Stimulated activated CD8-positive, alpha-beta memory T cell treated with anti-CD3 and anti-CD28 coated beads, Interleukin-4, amount 100 ng/mL, for 4 hours (primary cell): ENCODE data around the gene THAP6.
"Not testable (repeated sequence)": the region's sequence is repeated elsewhere in the genome, so short reads cannot be mapped to it uniquely, and the experiment has no call there.

Experiments used
- DNase-seq, 2 donors: peaks; one replicate each; pipeline ENCODE4 v3.0.0-alpha.2; 2020; ENCODE audit warnings: low read depth in 2 of 2, low spot score in 1 of 2

The THAP6 gene, protein sequence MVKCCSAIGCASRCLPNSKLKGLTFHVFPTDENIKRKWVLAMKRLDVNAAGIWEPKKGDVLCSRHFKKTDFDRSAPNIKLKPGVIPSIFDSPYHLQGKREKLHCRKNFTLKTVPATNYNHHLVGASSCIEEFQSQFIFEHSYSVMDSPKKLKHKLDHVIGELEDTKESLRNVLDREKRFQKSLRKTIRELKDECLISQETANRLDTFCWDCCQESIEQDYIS

DNA sequence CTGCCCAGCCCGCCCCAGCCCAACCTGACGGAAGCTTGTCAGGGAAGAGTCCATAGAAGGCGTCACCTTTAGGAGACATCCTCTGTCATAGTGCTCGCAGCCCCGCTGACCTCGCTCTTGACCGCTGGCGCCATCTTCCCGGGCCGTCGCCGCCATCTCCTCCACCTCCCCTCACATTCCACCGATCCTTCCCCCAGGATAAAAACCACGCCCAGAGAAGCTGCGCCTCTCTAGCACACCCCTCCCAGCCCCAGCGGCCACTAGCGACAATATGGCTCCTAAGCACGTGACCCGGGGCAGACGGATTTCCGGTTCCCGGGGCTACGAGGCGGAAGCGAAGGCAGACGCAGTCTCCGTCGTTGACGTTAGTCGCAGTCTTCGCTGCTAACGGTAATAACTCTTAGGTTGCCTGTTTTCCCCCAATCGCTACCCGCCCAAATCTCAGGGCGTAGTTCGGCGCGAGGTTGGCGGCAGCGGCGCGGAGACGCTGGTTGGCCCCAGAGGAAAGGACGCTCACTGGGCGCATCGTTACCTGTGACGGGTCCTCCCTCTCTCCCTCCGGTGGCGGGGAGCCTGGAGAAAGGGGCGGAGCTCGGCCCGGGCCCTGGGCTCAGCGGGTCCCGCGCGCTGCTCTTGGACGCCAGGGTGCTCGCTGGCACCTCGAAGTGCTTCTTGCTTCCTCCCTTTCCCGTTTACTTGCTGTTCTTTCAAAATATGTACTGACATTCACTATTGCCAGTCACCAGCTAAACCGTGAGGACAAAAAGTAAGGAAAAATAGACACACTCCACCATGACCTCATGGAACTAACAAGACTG lies at the start of gene THAP6, which contains the start of gene RCHY1:
Gene THAP6 (plus strand): TSS at position 343 of the 818 bp plus-strand sequence. CDS start 980 bp downstream, outside the sequence.
Gene RCHY1 (minus strand): TSS at position 273 of the 818 bp plus-strand sequence. CDS start 117 bp downstream, at position 156.
- peak; percentile 82 to 83 for DNase-seq

DNA sequence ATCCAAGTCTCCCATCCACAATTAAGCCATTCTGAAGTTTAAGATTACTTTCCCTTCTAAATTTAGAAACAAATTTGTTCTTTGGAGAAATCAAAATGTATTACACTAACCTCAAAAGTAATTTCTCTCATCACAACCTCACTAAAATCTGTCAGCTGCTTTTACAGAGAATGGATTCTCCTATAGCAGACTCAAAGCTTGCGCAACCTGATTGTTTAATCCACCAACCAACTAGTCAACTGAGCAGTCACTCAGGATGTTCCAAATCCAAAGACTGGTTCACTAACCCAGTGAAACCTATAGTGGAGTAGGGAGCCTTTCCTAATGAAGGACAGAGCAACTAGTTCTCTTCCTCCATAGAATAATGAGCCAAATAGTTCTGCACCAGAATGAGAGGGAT lies 44.4 kb upstream of the THAP6 start:
- no peak for DNase-seq

DNA sequence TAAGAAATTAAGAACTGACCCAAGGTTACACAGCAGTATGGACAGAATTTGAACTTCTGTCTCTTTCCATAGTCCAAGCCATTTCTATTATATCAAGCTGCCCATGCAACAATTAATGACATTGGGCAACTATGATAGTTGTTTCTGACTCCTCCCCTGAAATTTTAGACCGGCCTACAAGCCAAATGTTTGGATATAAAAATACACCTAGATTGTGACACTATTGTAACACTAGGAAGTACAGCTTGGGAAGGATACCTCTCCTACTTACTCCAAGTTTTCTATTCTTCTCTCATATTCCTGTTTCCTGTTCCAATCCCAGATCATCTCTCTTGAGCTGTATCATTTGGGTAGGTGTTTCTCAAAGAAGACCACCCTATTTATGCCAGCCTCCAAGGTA lies 43.5 kb upstream of the THAP6 start:
- no peak for DNase-seq

DNA sequence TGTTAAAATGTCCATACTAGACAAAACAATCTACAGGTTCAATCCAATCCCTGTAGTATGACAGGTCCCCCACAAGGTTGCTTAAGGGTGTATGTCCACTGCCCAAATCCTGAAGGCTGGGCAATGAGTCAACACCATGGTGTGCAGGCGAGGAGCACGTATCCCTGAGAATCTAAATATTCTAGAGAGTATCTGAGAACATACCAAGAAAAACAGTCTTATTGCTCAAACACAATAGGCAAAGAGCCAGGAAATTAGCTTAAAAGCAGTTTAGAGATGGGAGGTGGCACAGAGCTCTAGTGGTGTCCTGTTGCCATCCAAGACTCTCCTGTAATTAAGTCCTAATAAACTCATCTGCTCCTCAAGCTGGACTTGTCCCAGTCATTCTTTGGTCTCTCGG lies 37.1 kb upstream of the THAP6 start:
- no peak for DNase-seq

DNA sequence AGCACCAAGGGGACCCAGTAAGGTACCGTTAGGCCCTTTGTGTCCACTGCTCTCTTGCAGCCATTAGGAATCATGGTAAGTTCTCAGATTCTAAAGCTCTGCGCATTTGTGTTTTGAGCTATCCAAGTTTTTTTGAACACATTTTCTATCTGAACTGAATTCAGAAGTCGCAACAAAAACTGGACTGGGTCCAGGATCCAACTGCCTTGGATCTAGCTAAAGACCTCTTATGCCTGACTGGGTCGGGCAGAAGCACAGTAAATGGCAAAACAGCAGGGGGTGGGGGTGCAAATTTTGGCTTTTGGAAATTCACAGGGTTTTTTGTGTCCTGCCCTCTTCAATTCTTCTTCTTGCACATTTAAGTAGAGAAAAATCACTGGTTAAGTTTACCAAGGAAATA lies 30.1 kb upstream of the THAP6 start:
- DNase-seq = no peak

DNA sequence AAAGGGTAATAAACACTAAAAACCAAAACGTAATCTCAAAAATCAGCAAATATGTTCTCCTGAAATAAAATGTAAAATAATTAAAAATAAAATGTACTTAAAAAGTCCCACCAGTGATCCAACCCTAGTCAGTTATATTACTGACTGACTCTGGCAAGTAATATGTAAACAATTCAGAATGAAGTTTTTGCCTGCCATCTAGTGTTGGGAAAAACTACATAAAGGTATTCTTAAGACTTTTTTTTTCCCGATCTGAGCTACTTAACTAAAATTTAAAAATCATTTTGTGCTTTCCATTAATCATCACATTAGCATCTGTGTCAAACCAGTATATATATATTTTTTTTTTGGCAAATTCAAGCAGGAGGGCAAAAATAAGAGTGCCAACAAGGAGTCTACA lies 24.1 kb upstream of the THAP6 start:
- DNase-seq = no peak

DNA sequence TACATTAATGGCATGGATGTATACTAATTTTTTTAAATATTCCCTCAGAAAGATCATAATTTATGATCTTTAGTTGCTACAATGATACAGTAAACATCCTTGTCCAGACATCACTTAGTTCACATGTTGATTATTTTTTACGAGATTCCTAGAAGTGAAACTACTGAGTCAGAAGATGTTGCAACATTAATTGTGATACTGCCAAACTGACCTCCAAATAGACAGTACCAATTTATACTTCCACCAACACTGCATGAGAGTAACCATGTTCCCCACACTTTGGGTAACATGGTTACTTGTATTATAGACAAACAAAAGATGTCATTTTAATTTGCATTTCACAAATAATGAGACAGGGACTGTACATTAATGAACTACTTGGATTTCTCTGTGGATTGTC lies 19.7 kb upstream of the THAP6 start:
- DNase-seq = no peak

DNA sequence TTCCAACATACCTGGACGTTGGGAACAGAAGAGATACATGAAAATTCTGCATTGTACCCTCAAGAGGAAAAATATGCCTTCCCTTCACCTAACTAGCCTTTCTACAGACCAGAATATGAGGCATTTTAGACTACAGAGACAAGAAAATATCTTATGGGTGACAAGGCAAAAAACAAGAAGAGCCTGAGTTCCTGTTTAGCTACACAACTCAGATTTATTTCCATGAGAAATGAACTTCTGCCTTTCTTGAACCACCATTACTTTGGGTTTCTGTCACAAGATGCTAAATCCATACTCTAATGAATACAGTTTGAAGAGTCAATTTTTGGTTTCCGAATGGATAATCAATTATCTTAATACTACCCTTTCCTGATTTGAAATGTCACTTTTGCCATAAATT lies 18.8 kb upstream of the THAP6 start:
- DNase-seq = no peak

DNA sequence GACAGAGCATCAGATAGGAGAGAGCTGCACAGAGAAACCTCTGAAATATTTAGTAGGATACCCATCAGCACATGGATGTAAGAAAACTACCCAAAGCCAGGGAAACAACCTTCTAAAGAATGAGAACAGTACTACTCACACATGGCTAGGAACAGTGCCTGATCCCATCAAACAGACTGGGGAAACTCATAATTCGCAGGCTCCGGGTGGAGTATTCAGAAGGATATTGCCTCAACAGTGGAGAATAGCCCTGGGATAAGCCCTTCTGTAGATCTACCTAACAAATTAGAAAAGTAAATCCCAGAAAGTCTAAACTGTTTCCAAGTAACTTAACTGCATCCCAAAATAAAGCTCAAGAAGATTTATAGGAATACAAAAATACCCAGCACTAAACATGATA lies 17.9 kb upstream of the THAP6 start:
- no peak for DNase-seq

DNA sequence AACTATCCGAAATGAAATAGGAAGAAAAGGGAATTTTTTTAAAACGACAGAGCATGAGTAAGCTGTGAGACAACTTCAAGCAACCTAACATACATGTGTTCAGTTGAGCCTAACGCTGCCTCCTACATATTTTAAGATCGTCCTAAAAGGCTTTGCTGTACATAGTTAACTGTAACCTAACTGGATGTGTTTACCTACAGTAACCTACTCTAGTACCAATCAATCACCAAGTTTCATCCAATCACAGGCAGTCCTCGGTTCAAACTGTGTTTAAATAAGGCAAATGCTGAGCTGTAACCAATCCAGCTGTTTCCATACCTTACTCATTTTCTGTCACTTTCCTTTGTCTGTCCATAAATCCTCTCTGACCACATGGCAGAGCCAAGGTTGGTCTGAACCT lies 17.1 kb upstream of the THAP6 start:
- DNase-seq = no peak

DNA sequence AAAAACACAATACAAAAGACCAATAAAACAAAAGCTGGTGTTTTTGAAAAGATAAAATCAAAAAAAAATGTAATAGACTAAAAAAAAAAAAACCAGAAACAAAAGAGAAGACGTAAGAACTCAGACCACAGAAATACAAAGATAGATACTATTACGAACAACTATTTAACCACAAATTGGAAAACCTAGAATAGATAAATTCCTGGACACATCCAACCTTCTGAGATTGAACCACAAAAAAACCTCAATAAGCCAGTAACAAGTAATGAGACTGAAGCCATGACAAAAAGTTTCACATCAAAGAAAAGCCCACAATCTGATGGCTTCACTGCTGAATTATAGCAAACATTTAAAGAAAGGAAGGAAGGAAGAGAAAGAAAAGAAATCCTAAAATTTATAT lies 16.2 kb upstream of the THAP6 start:
- DNase-seq = no peak

DNA sequence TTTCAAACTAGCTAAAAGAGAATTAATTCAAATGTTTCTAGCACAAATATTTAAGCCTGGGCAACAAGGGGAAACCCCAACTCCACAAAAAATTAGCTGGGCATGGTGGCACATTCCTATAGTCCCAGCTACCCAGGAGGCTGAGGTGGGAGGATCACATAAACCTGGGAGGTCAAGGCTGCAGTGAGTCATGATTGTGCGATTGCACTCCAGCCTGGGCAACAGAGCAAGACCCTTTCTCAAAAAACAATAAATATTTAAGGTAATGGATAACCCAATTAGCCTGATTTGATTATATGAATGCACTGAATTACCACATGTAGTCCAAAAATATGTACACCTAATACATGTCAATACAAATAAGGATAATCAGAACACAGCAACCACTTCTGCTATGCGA lies 14.4 kb upstream of the THAP6 start:
- DNase-seq = no peak

DNA sequence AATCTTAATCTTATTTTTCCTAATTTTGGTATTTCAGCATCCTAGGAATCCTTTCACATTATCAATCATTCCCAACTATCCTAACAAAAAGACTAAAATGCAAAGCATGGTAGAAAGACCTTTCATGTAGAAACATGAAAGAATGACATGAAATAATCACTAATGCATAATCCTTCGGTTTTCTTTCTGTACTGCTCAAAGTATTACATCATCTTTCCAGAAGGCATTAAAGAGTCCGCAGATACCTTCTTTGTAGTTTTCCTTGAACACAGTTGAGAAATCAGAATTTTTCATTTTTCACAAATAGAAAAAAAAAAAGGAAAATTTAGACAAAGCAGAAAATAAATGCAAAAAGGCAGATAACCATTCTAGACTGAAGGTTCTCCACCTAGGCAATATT lies 11.6 kb upstream of the THAP6 start:
- DNase-seq = no peak

DNA sequence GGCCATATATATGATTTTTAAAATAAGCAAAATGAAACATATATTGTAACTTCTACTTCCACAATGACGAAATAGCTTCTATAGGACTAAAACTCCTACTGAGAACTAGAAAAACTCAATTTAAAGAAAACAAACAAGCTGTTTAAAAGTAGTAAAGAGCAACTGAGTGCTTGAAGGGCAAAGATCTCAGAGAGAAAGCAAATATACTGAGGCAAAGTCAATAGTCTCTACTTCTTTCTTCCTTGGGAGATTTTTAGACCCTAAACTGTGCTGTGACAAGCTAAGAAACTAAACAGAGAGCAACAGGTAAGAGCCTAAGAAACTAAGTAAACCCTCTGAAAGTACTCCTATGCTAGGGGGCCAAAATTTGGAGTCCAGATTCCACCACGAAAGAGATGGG lies 8.6 kb upstream of the THAP6 start:
- DNase-seq = no peak

DNA sequence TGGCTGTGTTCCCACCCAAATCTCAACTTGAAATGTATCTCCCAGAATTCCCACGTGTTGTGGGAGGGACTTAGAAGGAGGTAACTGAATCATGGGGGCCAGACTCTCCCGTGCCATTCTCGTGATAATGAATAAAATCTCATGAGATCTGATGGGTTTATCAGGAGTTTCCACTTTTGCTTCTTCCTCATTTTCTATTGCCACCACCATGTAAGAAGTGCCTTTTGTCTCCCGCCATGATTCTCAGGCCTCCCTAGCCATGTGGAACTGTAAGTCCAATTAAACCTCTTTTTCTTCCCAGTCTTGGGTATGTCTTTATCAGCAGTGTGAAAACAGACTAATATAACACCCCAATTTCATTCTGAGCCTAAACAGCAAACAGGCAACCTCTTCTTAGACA lies 4.7 kb upstream of the THAP6 start:
- not testable (repeated sequence) for DNase-seq

DNA sequence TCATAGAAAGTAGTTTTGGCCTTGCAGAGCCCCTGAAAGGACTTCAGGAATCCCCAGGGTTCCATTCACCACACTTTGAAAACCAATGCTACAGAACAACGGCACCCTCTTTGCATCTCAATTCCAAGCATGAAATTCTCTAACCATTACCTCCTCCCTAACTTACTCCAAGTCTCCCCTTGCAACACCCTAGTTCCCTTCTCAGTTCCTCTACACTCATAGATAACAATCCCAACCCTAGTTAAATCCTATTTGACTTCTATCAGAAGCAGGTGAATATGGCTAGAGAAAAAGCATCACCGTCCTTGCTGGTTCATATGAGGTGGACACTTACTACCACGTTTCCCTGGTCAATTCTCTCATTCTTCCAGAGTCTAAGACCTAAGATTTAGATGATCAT lies 2.4 kb upstream of the THAP6 start:
- DNase-seq = no peak

DNA sequence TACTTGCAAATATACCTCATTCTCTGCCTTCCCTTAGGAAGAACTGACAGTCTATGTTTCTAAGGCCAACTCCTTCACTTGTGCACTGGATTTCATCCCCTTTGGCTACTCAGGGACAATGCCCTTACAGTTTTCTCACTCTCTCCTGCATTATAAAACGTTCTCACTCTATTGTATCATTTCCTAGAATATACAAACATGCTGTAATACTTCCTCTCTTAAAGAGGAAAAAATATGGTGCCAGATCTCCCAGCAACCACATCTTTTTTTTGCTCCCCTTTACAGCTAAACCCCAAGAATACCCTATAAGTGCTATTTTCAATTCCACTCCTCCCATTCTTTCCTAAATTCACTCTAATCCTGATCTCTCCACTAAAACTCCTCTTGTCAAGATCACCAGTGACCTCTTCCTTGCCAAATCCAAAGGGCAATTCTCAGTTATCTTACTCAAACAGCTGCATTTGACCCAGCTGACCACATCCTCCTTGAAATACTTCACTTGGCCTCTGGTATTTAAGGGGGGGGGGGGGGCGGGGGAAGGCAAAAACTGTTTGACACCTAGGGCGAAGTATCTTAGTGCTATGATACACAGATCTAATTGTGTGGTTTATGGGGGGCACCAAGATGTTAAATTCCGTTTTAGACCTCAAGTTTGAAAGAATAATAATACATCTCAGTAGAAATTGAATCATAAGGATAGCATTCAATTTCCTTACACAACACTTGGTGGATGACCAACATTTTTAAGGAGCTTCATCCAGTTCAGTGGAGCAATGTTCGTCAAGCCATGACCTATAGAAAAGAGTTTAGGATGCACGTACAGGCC lies 1.7 kb upstream of the THAP6 start:
- DNase-seq = no peak

DNA sequence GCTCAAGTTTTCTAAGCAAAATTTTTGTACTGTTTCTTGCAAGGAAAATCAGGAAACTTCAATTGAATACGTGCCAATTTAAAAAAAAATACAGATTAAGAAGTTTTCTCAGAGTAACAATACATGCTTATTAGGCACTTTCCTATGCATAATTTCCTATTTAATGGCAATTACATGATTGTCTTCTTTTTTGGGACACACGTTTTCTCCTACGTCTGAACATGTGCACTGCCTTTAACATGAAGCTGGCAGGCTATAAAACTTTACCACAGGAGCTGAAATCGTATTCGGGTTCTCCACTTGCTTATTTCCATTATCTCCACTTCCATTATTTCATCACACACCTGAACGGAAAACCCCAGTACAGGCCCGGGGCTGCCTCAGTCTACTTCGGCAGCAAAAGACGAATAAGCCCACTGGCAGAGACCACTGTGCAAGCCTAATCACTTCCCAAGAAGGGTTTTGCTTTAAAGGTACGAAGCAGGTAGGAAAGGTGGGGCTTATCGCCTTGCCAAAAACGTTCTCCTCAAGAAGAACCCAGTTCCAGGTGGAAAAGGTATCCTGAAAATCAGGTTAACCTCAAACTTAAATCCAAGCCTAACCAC lies 645 bp upstream of the THAP6 start:
- no peak for DNase-seq

DNA sequence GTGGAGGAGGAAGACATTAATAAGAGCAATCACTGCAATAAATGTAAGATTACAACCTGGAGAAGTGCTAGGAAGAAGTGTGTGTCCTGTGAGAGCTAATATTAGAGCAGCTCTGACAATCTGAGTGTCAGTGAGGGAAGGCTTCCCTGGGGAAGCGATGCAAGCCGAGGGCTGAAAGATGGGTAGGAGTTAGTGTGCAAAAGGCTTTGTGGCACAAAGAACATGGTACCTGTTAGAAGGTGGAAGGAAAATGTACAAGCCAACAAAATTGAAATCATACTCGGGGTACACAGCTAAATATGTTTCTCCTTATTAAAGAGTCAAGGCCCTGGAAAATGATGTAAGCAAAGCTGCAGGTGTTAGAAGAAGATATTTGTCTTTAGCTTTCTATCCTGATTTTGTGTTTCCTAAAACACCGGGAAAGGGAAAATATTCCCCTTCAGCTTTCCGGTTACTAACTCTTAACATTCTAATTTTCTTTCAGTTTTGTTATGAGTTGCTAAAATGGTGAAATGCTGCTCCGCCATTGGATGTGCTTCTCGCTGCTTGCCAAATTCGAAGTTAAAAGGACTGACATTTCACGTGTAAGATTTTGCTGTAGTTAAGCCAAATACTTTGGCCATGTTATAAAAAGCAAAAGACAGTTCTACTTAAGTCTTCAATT lies 808 bp downstream of the THAP6 start:
- DNase-seq = no peak

DNA sequence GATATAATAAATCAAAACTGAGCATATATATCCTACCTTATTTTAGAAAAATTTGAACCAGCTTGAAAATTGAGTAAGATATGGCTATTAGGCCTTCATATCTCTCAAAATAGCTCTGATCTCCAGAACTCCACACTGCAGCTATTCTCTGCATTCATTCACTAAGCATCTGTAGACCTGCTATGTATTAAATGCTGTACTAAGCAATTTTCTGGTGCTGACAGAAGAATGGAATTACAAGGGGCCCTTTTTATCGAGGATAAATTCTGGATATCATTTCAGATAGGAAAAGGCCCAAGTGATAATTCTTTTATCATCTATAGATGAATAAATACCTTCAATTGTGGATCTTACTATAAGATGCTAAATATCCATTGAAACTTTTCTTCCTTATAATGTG lies 1.9 kb downstream of the THAP6 start:
- DNase-seq = no peak

DNA sequence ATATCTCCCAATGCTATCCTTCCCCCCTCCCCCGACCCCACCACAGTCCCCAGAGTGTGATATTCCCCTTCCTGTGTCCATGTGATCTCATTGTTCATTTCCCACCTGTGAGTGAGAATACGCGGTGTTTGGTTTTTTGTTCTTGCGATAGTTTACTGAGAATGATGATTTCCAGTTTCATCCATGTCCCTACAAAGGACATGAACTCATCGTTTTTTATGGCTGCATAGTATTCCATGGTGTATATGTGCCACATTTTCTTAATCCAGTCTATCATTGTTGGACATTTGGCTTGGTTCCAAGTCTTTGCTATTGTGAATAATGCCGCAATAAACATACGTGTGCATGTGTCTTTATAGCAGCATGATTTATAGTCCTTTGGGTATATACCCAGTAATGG lies 5.2 kb downstream of the THAP6 start:
- DNase-seq = not testable (repeated sequence)
